ENCODE measurements around the gene CACNA2D3. TPM values are rescaled to one million over a fixed set of nuclear protein-coding genes. Genes with fewer than 3 reads are reported as not detected.

The CACNA2D3 gene
- polyA plus RNA-seq, 2 of the 4 experiments (the other 2 are of a cell fraction), result 0.04 to 0.05 TPM

- 21% methylated on average over 12 of the region's 107 CpGs for WGBS (ENCODE audit: missing lambda C conversion rate)
- CTCF ChIA-PET, result no interaction called here
- ATAC-seq (peak; percentile 48 to 62; a peak in 4 of 6 replicates), DNase-seq (ENCODE audit: low read depth in 1 of 2, low spot score in 1 of 2) (no peak), FAIRE-seq (no peak)
- H3K27ac ChIP-seq, result peak overlapping the region in 1 of 2 experiments; percentile 28; a peak in 1 of 6 replicates
- no peaks in the 10 kb centered on the region for H3K9me3 ChIP-seq
- no peak for TF ChIP-seq ATOH8 (CRISPR knock-in tag; IDR thresholded peaks at IDR 0.05; ENCODE audit: low read depth)
- POLR2A ChIA-PET, result no interaction called here
- peaks cover 5% of the 10 kb centered on the region; the same call in 1 of the 3 replicates for H3K4me1 ChIP-seq
- H3K4me2 ChIP-seq, result peak overlapping the region; percentile 96
- H3K4me3 ChIP-seq, result peak overlapping the region; percentile 46
Observed at GRCh38 chr3:54121414-54122323, 683 bp upstream of the CACNA2D3 start.

- TF ChIP-seq FOXS1 (CRISPR knock-in tag; IDR thresholded peaks at IDR 0.05), result no peak
- TF ChIP-seq FOSL2 (IDR thresholded peaks at IDR 0.05), result no peak
- no peak for TF ChIP-seq FOSL2 (CRISPR knock-in tag; IDR thresholded peaks at IDR 0.05)
- no peak for TF ChIP-seq HEYL (CRISPR knock-in tag; IDR thresholded peaks at IDR 0.05)
- no peak for TF ChIP-seq RARB (CRISPR knock-in tag; IDR thresholded peaks at IDR 0.05)
- TF ChIP-seq RAD21 (conservative IDR thresholded peaks at IDR 0.05 in 1 of 2, IDR thresholded peaks at IDR 0.05 in 1 of 2), result no peak
- WGBS (ENCODE audit: missing lambda C conversion rate), result 12% methylated on average over 19 of the region's 32 CpGs
- Histone ChIP-seq H3K9me3 (no peaks in the 10 kb centered on the region), H3K27ac (no peak overlapping the region), H3K4me3 (peak overlapping the region; percentile 46; the same call in 2 of the 3 replicates), H3K4me2 (peak overlapping the region; percentile 96), H3K4me1 (peaks cover 5% of the 10 kb centered on the region; the same call in 1 of the 3 replicates)
- ChIA-PET POLR2A (no interaction called here), CTCF (no interaction called here)
- no peak for ATAC-seq
- DNase-seq (ENCODE audit: low read depth in 1 of 2, low spot score in 1 of 2), result no peak
- no peak for FAIRE-seq
Observed at GRCh38 chr3:54123003-54123775, 837 bp downstream of the CACNA2D3 start.

- no peak for FAIRE-seq
- no peak; a peak in 1 of 6 replicates for ATAC-seq
- H3K9me3 ChIP-seq, result no peaks in the 10 kb centered on the region
Observed at GRCh38 chr3:54123776-54124196, 1.4 kb downstream of the CACNA2D3 start.

More at GRCh38 chr3:54123776-54124196, 1.4 kb downstream of the CACNA2D3 start:
- TF ChIP-seq ZC3H11A (IDR thresholded peaks at IDR 0.05) (no peak), CTCF (IDR thresholded peaks at IDR 0.05) (no peak), MAZ (IDR thresholded peaks at IDR 0.05; ENCODE audit: borderline replicate concordance, low read depth, low read length) (no peak), CBX8 (IDR thresholded peaks at IDR 0.05) (no peak), BCL3 (IDR thresholded peaks at IDR 0.05) (no peak), CBX2 (IDR thresholded peaks at IDR 0.05; ENCODE audit: borderline replicate concordance, low read depth) (no peak), NR3C1 (IDR thresholded peaks at IDR 0.05) (no peak), ATOH8 (CRISPR knock-in tag; IDR thresholded peaks at IDR 0.05; ENCODE audit: low read depth) (no peak)
- peak overlapping the region; percentile 96; the same call in 2 of the 3 replicates for H3K4me2 ChIP-seq
- ChIA-PET POLR2A (no interaction called here), CTCF (no interaction called here)
- peaks cover 5% of the 10 kb centered on the region; the same call in 1 of the 3 replicates for H3K4me1 ChIP-seq
- no peak overlapping the region for H3K27ac ChIP-seq
- no peak for DNase-seq (ENCODE audit: low read depth in 1 of 2, low spot score in 1 of 2)
- H3K4me3 ChIP-seq, result no peak overlapping the region
- 31% methylated on average over 7 of the region's 10 CpGs for WGBS (ENCODE audit: missing lambda C conversion rate)

Data from A549 (cell line).